ENCODE results near the gene ARRDC2.
"Not testable (repeated sequence)": the region's sequence is repeated elsewhere in the genome, so short reads cannot be mapped to it uniquely, and the experiment has no call there.

The ARRDC2 gene

GRCh38 chr19:18007917-18008673, at the start of gene ARRDC2:
Gene ARRDC2 (plus strand): TSS chr19:18008170. CDS start chr19:18008311, 141 bp downstream.
- DNase-seq (ENCODE audit: low spot score): peak; percentile 99

GRCh38 chr19:17963936-17964691, 43.9 kb upstream of the ARRDC2 start:
- DNase-seq (ENCODE audit: low spot score): no peak

GRCh38 chr19:17965370-17966128, 42.4 kb upstream of the ARRDC2 start:
- DNase-seq (ENCODE audit: low spot score): no peak

- no peak for DNase-seq (ENCODE audit: low spot score)
These were observed 41.9 kb upstream of the ARRDC2 start for GRCh38 chr19:17966129-17966483.

DNA sequence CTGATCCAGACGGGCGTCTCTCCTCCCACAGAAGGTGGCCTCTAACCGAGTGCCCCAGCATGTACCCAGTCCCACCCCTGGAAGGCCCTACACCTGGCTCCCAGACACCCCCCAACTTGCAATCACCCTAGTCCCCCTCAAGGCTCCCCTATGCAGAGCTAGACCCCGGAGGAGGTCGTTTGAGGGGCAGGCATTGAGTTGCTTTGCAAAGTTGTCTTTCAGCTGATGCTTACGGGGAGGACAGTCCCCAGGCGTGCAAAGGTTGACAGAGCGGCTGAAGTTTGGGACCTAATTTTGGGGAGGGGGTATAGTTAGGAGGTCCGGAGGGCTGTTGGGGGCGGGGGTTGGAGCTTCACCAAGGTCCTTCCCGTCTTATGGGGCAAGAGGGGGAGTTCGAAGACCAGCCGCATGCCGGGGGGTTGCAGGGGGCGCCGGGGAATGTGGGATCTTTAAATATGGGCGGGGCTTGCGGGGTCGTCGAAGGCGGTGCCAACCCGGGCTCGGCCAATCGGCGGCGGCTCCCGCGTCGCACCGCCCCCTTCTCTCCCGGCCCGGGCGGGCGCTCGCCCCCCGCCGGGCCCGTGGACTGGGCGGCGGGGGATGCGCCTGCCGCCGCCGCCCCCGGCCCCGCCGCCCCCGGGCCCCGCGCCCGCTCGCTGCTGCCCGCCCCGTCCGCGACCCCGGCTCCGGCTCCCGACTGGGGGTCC, 41.3 kb upstream of the ARRDC2 start, which contains the start of gene KCNN1:
TSS of gene KCNN1 (plus strand) at position 558 of the 707 bp plus-strand sequence. CDS start 6,782 bp downstream, outside the sequence.
- DNase-seq (ENCODE audit: low spot score): peak; percentile 65

DNA sequence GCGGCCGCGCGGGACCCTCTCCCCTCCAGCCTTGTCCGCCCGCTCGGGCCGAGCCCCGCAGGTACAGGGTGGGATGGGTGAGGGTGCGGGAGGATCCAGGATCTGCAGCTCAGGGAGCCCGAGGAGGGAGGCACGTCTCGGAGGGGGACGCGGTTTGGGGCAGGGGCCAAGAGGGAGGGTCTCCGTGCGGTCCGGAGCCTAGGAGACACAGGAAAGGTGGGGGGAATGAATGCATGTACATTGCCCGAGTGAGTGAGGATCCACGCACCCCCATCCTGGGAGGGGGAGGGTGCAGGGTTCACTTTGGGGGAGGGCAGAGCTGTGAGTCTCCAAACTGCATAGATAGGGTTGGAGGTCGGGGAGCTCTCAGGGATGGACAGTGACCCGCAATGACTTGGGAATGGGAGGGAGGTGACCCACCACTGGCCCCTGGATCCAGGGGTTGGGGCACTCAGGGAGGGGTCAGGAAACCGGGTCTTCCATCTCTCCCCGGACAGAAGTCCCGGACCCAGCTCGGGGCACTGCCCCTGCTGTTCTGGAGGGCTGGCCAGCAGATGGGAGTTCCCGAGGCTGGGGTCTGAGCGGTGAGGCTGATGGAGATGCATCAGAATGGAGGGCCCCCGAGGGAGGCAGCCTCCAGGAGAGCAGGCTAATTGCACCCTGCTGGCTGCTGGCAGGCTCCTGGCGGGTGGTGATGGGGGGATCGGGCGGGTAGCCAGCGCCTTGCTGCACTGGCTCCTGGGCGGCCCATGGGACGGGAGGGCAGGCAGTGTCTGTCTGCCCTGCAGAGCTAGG, 40.5 kb upstream of the ARRDC2 start:
- DNase-seq (ENCODE audit: low spot score): no peak

- no peak for DNase-seq (ENCODE audit: low spot score)
These were observed 39.6 kb upstream of the ARRDC2 start for GRCh38 chr19:17968362-17968761.

- DNase-seq (ENCODE audit: low spot score): no peak
These were observed 38.7 kb upstream of the ARRDC2 start for GRCh38 chr19:17969096-17969792.

GRCh38 chr19:17972230-17972629, 35.7 kb upstream of the ARRDC2 start:
- no peak for DNase-seq (ENCODE audit: low spot score)

GRCh38 chr19:17973759-17974158, 34.2 kb upstream of the ARRDC2 start:
- DNase-seq (ENCODE audit: low spot score): no peak

GRCh38 chr19:17974551-17974950, 33.4 kb upstream of the ARRDC2 start:
- no peak for DNase-seq (ENCODE audit: low spot score)

DNA sequence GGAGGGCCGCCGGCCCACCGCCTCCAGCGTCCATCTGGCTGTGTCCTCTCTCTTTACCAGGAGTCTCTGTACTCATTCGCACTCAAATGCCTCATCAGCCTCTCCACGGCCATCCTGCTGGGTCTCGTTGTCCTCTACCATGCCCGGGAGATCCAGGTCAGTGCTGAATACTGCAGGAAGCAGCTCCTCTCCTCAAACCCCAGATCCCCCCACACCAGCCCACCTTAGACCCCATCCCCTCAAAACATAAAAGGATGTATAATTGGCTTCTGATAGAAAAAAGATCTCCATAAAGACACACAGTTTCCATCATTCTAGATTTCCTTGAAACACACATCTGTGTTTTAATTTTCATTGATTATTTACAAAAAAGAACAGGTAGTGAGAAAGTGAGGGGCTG, 32.9 kb upstream of the ARRDC2 start:
- DNase-seq (ENCODE audit: low spot score): no peak

- no peak for DNase-seq (ENCODE audit: low spot score)
These were observed 30.9 kb upstream of the ARRDC2 start for GRCh38 chr19:17977021-17977420.

DNA sequence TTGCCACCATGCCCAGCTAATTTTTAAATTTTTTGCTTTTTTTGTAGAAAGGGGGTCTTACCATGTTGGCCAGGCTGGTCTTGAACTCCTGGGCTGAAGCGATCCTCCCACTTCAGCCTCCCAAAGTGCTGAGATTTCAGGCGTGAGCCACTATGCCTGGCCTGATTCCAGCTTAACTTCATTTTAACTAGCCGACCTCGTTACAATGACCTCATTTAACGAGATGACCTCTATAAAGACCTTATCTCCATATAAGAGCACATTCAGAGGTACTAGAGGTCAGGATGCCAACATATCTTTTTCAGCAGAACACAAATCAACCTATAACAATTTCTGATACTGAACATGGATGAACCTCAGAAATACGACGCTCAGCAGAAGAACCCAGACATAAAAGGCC, 30.5 kb upstream of the ARRDC2 start:
- no peak for DNase-seq (ENCODE audit: low spot score)

GRCh38 chr19:17981611-17982010, 26.4 kb upstream of the ARRDC2 start:
- DNase-seq (ENCODE audit: low spot score): no peak

DNA sequence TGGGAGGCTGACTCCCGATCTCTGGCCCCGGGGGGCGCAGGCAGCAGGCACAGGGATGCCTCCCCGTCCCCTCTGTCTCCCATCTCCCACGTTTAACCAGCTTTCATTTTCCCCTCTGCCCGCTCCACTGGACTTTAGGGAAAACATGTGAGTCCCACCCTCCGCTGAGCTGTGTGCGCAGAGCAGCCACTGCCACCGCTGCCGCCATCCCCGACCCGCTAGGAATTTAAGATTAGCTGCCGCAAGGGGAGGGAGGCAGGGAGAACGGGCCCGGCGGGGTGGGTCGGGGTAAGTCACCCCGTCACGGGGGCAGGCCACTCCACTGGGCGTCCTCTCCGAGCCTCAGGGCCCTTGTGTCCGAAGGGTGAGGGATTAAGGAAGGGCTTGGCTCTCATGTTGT, 25.5 kb upstream of the ARRDC2 start:
- DNase-seq (ENCODE audit: low spot score): no peak

DNA sequence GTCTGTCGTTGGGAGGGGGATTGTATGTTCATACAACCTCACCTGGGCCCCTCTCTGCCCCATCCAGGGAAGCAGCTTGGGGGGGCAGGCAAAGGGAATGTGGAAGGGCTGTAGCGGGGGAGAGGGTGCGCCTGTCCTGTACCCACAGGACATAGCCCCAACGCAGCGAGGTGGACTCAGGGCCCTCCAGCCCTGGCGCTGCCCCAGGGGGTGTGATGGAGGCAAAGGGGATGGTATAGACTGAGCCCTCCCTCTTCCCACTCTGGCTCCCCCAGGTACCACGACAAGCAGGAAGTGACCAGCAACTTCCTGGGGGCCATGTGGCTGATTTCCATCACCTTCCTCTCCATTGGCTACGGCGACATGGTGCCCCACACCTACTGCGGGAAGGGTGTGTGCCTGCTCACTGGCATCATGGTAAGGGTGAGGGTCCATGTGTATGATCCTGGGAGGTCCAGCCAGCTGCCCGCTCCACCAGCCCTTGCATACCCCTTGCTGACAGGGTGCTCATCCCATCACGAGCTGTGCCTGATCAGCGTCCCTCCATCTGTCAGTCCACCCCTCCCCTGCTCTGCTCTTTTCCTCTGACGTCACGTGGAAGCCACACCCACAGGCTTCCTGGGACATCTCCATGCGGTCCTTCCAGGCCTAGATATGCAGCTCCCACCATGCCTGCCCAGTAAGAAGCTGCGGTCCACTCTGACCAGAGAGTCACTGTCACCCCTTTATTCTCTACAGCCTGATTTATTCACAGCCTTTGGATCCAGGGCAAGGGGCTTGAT, 22.7 kb upstream of the ARRDC2 start:
- DNase-seq (ENCODE audit: low spot score): no peak

DNA sequence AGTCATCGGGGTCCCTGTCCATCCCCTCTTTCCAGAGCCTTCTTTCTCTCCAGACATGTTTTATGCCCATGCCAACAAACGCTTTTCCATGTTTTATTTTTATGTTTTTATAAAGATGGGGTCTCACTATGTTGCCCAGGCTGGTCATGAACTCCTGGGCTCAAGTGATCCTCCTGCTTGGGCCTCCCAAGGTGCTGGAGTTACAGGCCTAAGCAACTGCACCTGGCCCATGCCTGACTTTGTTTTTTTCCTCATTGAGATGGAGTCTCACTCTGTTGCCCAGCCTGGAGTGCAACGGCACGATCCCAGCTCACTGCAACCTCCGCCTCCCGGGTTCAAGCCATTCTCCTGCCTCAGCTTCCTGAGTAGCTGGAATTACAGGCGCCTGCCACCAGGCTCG, 21.4 kb upstream of the ARRDC2 start:
- not testable (repeated sequence) for DNase-seq (ENCODE audit: low spot score)

- DNase-seq (ENCODE audit: low spot score): no peak
These were observed 19.8 kb upstream of the ARRDC2 start for GRCh38 chr19:17988161-17988560.

All from AG20443 (cell line).